ENCODE data around the gene NCR3LG1.

NCR3LG1 gene

DNA sequence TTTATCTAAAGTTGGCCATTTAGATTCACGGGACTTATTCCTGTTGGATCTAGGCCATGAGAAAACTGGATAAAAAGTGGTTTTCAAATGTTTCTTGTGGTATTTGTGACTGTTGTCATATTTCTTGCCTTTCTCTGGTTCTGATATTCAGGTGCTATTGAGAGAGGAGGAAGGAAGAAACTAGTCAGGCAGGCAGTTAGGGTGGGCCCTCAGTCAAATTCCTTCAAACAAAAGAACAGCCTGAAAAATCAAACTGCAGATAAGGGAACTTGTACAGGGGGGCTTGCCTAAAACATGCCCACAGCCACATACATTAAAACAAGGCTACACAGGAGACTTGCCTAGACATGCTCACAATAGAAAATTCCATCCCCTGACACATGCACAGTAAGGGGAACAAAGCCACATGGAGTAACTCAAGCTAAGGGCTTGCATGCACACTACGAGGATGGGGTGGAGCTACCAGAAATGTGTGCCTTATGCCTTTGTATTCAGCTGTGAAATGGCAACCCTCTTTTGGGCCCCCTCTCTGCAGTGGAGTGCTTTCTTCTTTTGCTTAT lies 18.2 kb downstream of the NCR3LG1 start:
- no peak for DNase-seq

DNA sequence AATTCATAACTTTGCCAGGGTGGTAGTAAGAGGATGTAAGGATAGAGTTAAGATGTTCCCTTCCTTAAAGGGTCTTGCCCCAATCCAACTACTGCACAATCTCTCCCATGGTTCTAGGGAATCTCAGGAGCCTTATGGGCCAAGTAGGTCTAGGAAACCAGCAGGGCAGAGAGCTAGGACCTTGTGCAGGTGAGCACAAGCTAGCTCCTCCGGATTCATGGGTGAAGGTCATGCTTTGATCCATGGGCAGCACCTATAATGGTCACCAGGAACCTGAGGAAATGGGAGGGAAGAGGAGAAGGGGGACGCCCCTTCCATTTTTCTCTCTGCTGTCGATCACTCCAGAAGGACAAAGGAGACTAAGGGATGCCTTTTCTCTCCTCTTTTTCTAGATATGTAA lies 20.0 kb downstream of the NCR3LG1 start:
- no peak for DNase-seq

DNA sequence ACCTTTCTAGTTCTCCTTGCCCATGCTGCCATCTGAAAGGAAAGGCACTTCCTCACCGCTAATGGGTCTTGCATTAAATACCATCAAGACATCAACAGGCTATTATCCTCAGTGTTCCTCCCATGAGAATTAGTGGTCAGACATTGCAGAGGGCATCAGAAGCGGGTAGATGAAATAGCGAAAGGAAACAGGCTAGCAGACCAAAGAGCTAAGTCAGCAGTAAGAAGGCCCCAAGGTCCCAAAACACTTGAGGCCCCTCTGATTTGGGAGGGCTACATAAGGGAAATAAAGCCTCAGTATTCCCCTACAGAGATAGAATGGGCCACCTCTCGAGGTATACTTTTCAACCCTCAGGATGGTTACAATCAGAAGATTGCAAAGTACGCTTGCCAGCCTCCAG lies 23.9 kb downstream of the NCR3LG1 start:
- no peak for DNase-seq

GRCh38 chr11:17376493-17376892 lies 24.9 kb downstream of the NCR3LG1 start:
- DNase-seq: no peak

GRCh38 chr11:17378655-17379054 lies 27.1 kb downstream of the NCR3LG1 start:
- no peak for DNase-seq

GRCh38 chr11:17379383-17380180 lies 28.0 kb downstream of the NCR3LG1 start:
- DNase-seq: no peak

DNA sequence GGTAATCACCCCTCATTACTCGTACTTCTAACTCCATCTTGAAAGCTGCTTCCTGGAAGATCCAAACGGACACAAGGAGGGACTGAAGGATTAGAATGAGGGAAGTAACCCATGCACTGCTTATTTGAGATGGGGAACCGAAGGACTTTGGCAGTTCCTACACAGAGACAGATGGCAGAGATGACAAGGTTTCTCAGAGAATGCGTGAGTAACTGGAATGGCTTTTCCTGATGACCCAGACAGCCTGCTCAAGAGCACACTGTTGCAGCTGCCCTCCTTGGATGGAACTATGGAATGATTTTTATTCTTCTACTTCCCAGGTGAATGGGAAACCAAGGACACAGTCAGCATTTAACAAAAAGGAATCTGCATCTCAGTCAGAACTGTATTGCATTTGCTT lies 29.6 kb downstream of the NCR3LG1 start:
- no peak for DNase-seq

DNA sequence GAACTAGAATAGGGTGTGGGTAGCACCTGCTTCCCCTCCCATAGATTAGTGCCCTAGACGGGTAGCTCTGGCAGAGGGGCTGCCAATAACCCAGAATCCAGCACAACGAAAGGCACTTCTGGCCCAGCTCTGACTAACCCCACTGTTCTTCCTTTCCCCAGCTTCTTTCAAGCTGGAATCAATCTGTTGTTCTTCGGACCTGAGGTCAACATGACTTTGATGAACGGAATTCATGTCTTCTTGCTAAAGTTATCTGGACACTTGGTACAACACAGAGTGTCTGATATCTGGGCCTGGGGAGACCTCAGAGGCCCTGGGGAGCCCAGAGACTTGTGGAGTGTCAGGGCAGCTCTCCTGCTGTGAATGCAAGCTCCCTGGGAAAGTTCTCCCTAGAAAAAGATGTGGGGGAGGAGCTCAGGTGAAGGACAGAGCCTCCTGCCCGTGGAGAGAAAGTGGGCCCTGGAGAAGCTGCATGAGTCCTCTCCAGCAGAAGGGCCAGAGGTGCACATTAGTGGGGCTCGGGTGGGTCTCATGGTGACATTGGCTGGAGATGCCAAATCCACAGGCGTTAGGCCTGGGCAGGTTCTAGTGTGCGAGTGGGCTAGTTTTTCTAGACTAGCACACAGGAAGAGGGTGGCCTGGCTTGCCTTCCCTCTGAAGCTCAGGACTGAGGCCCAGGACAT lies 30.6 kb downstream of the NCR3LG1 start:
- no peak for DNase-seq

GRCh38 chr11:17383461-17383860 lies 31.9 kb downstream of the NCR3LG1 start:
- DNase-seq: no peak

DNA sequence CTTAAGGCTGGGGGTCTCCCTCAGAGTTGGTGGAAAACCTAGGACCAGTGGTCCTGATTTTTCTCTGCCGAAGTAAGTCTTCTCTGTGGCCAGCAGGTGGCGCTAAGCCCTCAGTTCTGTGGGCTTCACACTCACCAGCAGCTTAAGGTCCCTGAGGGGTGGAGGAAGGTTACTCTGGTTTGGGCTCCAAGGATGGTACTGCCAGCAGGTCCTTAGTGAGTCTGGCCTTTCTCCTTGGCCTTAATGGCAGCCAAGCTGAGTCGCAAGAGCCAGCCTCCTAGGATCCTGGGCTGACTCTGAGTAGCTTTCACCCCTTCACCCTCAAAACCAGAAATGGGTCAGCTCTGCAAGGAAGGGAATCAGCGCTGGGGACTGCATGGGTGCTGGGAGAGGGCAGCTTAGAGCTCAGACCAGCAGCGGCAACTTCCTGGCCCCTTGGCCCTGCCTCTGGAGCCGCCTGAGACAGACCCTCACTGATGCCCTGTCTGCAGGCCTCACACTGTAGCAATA lies 32.5 kb downstream of the NCR3LG1 start:
- peak in 48 of 51 donors; percentile 3 to 86 (median 56) for DNase-seq

DNA sequence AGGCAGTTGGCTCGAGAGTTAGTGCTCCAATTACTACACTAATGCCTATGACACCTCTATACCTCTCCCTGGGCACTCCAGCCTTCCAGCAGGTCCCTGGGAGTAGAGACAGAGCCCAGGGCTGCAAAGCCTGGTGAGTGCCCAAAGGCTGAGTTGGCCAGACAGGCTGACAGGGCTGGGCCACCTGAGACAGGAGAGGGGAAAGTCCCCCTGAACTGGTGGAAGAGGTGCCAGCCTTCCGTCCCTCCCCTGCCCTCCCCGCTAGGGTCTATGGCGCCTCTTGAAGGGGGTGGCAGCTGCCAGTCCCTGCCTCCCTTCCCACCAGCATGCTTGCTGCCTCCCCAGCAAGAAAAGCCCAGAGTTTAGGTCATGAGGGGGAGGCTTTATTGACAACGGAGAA lies 33.9 kb downstream of the NCR3LG1 start:
- DNase-seq: no peak

DNA sequence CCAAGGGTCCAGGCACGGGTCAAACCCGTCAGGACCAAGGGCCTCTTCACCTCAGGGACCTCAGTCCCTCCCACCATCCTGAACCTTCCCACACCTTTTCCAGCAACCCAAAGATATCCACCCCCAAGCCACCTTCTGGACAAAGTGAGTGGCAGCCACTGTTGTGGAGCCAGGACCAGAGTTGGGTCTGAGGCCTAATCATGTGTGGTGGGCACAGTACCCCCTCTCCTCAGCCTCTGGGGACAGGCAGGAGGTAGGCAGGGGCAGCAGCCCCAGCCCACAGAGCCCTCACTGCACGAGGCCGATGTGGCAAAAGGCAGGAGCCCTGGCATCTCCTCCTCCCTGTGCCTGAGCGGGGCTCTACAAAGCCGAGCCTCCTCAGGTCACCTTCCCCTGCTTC lies 34.3 kb downstream of the NCR3LG1 start:
- no peak for DNase-seq

DNA sequence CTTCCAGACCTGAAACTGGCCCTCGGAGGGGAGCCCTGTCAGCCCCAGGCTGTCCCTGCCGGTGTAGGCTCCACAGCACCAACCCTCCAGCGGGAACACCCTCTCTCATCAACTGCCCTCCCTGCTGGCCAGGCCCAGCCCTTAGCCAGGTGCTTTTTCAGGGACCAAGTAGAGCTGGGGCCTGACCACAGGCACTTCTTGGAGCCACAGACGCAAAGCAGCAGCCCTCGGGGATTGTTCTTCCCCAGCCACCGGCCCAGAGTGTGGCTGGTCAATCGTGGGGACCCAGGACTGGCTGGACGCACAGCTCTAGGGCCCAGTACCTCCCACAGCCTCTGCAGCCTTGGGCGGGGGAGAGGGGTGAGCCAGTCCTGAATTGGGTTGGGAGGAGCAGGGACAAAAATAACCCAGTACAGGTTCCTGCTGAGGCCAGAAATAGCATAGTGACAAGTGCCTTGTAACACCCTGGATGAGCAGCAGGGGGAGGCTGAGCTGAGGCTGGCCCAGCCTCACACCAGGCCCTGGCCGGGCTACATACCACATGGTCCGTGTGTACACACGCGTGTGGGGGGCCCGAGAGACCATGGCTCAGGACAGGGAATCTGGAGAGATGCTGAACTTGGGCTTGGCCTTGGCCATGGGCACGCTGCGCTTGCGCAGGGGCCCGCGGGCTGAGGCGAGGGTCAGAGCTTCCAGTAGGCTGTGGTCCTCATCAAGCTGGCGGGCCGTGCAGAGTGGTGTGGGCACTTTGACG lies 34.9 kb downstream of the NCR3LG1 start:
- peak in 23 of 51 donors; percentile 4 to 57 (median 24) for DNase-seq

DNA sequence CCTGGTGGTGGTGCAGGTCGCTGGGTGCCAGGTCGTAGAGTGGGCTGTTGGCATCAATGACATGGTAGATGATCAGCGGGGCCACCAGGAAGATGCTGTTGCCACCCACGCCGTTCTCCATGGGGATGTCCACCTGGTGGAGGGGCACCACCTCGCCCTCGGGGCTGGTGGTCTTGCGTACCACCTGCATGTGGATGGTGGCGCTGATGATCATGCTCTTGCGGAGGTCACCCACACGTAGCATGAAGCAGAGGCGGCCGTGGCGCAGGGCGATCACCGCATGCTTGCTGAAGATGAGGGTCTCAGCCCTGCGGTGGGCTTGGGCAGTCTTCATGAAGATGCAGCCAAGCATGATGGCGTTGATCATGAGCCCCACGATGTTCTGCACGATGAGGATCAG lies 35.7 kb downstream of the NCR3LG1 start:
- DNase-seq: no peak

GRCh38 chr11:17387811-17388210 lies 36.2 kb downstream of the NCR3LG1 start:
- no peak for DNase-seq

GRCh38 chr11:17388609-17389210 lies 37.1 kb downstream of the NCR3LG1 start, which contains the start of gene KCNJ11:
KCNJ11 (minus strand) TSS chr11:17388659; CDS start chr11:17388091, 568 bp downstream.
- peak in 4 of 51 donors; percentile 11 to 47 (median 38) for DNase-seq

GRCh38 chr11:17389211-17389956 lies 37.8 kb downstream of the NCR3LG1 start:
- peak in 42 of 51 donors; percentile 22 to 85 (median 48) for DNase-seq

DNA sequence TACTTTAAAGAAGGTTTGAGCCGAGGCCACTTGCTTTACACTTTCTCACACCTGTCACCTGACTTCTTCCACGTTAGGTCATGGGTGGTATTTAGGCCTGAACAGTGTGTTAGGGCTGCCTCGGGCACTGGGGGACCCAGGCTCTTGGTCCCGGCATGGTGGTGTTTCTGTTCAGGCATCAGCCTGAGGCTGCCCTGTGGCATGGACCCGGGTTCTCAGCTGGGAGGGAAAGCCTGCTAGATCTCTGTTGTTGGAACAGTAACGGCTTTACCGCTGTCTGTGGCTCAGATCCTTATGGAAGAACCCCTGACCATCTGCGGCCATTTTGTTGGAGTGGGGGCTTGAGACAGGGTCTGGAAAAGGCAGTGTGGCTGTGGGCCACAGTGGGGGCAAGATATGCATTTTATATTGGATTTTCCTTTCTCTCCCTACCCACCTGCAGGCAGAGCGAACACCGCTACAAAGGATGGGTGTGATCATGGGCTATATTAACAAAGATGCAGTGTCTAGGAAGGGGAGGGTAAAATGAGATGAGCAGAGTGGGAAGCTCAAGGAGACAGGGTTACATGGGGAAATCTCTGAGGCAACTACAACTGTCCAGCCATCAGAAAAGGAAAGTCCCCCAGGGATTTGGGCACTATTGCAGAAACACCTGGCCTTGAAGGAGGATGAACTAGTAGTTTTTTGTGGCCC lies 38.5 kb downstream of the NCR3LG1 start:
- peak in 1 of 51 donors; percentile 6 for DNase-seq

- DNase-seq: no peak
Observed at GRCh38 chr11:17391493-17392355, 40.1 kb downstream of the NCR3LG1 start.

All from hypothalamus (tissue), 51 donors.